AG04450 (cell line): ENCODE results near the gene PCDHB13. TPM values are rescaled to one million over a fixed set of nuclear protein-coding genes. Genes with fewer than 3 reads are reported as not detected.
"Not testable (repeated sequence)": the region's sequence is repeated elsewhere in the genome, so short reads cannot be mapped to it uniquely, and the experiment has no call there.

Experiments
- CTCF ChIA-PET: fragments of 300-600, 350-600 bp; formaldehyde crosslinking; extraction: SDS; loops from one replicate; lab custom pipeline; 2022; ENCODE audit warnings: antibody characterized with exemption, inconsistent platforms; lab: Charles Lee
- POLR2A ChIA-PET: fragments of 350-600 bp; formaldehyde crosslinking; extraction: SDS; loops from one replicate; lab custom pipeline; 2021; ENCODE audit warnings: antibody characterized with exemption, inconsistent platforms; lab: Yijun Ruan, JAX
- DNase-seq: peaks from one replicate; pipeline ENCODE4 v3.0.0-alpha.2; 2011; ENCODE audit warnings: low read depth, low spot score
- H3K27ac ChIP-seq: one replicate; pipeline ENCODE4 v1.5.1; 2012; ENCODE audit warnings: low read depth, low read length, control low read depth
- H3K27me3 ChIP-seq: one replicate; pipeline ENCODE4 v1.6.0; 2012; ENCODE audit warnings: low read length; ENCODE audit not compliant: control insufficient read depth, insufficient read depth
- H3K4me3 ChIP-seq: 2 replicates; pipeline ENCODE4 v1.5.1; 2011; ENCODE audit warnings: mild to moderate bottlenecking, low read depth, low read length, control low read depth
- H3K9me3 ChIP-seq: 2 replicates; pipeline ENCODE4 v1.5.1; 2012; ENCODE audit warnings: low read length; ENCODE audit not compliant: control insufficient read depth, insufficient read depth
- polyA plus RNA-seq: library from polyadenylated mRNA; depleted of rRNA; stranded (reverse); fragments of >200 nt; gene quantifications from 2 replicates; pipeline ENCODE4 v1.2.3, GENCODE V29; 2011
- TF ChIP-seq, protein P1 (sequence below): IDR thresholded peaks from 2 replicates; pipeline ENCODE4 v1.5.1; 2011; ENCODE audit warnings: low read depth, low read length, control low read depth, inconsistent platforms

The PCDHB13 gene
- polyA plus RNA-seq, 1 experiment: 0.73 TPM

DNA sequence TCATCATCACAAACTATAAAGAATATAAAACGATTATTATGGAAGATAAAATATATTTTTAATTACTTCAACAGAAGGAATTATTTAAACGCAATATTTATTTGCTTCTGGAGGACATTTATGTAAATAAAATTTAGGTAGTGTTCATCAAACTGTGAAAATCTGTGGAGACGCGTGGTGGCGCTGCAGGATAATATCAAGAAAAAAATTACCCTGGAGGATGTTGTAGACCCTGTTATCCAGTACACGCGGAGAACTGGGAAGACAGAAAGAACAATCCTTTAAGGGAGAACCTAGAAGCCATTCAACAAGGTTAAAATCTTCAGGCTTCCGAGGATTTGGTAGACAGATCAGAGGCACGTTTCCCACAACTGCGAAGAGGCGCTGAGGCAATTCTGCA, 5.2 kb upstream of the PCDHB13 start, which contains the start of gene PCDHB12:
Gene PCDHB12 (plus strand): TSS at position 242 of the 400 bp plus-strand sequence. CDS start 189 bp downstream, outside the sequence.
- no peak for DNase-seq
- POLR2A ChIA-PET: no interaction called here
- CTCF ChIA-PET: interaction anchor here (0.7 to 2.1 kb wide), 4 partner anchors 16 to 359 kb away, joined by 3 to 10 read pairs (median 4); partner anchors contain the start of gene PCDHB10

DNA sequence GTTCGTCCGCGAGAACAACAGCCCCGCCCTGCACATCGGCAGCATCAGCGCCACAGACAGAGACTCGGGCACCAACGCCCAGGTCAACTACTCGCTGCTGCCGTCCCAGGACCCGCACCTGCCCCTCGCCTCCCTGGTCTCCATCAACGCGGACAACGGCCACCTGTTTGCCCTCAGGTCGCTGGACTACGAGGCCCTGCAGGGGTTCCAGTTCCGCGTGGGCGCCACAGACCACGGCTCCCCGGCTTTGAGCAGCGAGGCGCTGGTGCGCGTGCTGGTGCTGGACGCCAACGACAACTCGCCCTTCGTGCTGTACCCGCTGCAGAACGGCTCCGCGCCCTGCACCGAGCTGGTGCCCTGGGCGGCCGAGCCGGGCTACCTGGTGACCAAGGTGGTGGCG, 3.4 kb upstream of the PCDHB13 start:
- CTCF ChIA-PET, POLR2A ChIA-PET: not testable (repeated sequence)
- peaks cover 17% of the 10 kb centered on the region for H3K9me3 ChIP-seq

More for the DNA sequence above, 5.2 kb upstream of the PCDHB13 start, which contains the start of gene PCDHB12:
- Histone ChIP-seq H3K27me3 (no peaks in the 10 kb centered on the region), H3K9me3 (peaks cover 18% of the 10 kb centered on the region), H3K4me3 (no peak within 1 kb of the TSS), H3K27ac (no peak within 1 kb of the TSS)
- TF ChIP-seq, protein P1, sequence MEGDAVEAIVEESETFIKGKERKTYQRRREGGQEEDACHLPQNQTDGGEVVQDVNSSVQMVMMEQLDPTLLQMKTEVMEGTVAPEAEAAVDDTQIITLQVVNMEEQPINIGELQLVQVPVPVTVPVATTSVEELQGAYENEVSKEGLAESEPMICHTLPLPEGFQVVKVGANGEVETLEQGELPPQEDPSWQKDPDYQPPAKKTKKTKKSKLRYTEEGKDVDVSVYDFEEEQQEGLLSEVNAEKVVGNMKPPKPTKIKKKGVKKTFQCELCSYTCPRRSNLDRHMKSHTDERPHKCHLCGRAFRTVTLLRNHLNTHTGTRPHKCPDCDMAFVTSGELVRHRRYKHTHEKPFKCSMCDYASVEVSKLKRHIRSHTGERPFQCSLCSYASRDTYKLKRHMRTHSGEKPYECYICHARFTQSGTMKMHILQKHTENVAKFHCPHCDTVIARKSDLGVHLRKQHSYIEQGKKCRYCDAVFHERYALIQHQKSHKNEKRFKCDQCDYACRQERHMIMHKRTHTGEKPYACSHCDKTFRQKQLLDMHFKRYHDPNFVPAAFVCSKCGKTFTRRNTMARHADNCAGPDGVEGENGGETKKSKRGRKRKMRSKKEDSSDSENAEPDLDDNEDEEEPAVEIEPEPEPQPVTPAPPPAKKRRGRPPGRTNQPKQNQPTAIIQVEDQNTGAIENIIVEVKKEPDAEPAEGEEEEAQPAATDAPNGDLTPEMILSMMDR: no peak

DNA sequence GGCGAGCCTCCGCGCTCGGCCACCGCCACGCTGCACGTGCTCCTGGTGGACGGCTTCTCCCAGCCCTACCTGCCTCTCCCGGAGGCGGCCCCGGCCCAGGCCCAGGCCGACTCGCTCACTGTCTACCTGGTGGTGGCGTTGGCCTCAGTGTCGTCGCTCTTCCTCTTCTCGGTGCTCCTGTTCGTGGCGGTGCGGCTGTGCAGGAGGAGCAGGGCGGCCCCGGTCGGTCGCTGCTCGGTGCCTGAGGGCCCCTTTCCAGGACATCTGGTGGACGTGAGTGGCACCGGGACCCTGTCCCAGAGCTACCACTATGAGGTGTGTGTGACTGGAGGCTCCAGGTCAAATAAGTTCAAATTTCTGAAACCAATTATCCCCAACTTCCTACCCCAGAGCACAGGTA, 2.9 kb upstream of the PCDHB13 start:
- H3K27me3 ChIP-seq, POLR2A ChIA-PET, H3K27ac ChIP-seq, H3K4me3 ChIP-seq, DNase-seq, CTCF ChIA-PET: not testable (repeated sequence)
- H3K9me3 ChIP-seq: peaks cover 21% of the 10 kb centered on the region

More for the DNA sequence above, 3.4 kb upstream of the PCDHB13 start:
- H3K27ac ChIP-seq, H3K4me3 ChIP-seq, H3K27me3 ChIP-seq, DNase-seq: not testable (repeated sequence)

DNA sequence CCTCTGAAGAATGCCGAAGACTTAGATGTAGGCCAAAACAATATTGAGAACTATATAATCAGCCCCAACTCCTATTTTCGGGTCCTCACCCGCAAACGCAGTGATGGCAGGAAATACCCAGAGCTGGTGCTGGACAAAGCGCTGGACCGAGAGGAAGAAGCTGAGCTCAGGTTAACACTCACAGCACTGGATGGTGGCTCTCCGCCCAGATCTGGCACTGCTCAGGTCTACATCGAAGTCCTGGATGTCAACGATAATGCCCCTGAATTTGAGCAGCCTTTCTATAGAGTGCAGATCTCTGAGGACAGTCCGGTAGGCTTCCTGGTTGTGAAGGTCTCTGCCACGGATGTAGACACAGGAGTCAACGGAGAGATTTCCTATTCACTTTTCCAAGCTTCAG, 864 bp downstream of the PCDHB13 start:
- H3K27me3 ChIP-seq, DNase-seq, CTCF ChIA-PET, H3K4me3 ChIP-seq, H3K27ac ChIP-seq, POLR2A ChIA-PET: not testable (repeated sequence)
- H3K9me3 ChIP-seq: peaks cover 26% of the 10 kb centered on the region

DNA sequence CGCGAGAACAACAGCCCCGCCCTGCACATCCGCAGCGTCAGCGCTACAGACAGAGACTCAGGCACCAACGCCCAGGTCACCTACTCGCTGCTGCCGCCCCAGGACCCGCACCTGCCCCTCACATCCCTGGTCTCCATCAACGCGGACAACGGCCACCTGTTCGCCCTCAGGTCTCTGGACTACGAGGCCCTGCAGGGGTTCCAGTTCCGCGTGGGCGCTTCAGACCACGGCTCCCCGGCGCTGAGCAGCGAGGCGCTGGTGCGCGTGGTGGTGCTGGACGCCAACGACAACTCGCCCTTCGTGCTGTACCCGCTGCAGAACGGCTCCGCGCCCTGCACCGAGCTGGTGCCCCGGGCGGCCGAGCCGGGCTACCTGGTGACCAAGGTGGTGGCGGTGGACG, 1.8 kb downstream of the PCDHB13 start:
- CTCF ChIA-PET: not testable (repeated sequence)

DNA sequence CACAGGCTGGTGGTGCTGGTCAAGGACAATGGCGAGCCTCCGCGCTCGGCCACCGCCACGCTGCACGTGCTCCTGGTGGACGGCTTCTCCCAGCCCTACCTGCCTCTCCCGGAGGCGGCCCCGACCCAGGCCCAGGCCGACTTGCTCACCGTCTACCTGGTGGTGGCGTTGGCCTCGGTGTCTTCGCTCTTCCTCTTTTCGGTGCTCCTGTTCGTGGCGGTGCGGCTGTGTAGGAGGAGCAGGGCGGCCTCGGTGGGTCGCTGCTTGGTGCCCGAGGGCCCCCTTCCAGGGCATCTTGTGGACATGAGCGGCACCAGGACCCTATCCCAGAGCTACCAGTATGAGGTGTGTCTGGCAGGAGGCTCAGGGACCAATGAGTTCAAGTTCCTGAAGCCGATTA, 2.3 kb downstream of the PCDHB13 start:
- POLR2A ChIA-PET, H3K27me3 ChIP-seq, DNase-seq, CTCF ChIA-PET, H3K4me3 ChIP-seq, H3K27ac ChIP-seq: not testable (repeated sequence)
- peaks cover 16% of the 10 kb centered on the region for H3K9me3 ChIP-seq

More for the DNA sequence above, 1.8 kb downstream of the PCDHB13 start:
- POLR2A ChIA-PET, H3K27ac ChIP-seq, DNase-seq, H3K4me3 ChIP-seq, H3K27me3 ChIP-seq: not testable (repeated sequence)
- peaks cover 20% of the 10 kb centered on the region for H3K9me3 ChIP-seq

DNA sequence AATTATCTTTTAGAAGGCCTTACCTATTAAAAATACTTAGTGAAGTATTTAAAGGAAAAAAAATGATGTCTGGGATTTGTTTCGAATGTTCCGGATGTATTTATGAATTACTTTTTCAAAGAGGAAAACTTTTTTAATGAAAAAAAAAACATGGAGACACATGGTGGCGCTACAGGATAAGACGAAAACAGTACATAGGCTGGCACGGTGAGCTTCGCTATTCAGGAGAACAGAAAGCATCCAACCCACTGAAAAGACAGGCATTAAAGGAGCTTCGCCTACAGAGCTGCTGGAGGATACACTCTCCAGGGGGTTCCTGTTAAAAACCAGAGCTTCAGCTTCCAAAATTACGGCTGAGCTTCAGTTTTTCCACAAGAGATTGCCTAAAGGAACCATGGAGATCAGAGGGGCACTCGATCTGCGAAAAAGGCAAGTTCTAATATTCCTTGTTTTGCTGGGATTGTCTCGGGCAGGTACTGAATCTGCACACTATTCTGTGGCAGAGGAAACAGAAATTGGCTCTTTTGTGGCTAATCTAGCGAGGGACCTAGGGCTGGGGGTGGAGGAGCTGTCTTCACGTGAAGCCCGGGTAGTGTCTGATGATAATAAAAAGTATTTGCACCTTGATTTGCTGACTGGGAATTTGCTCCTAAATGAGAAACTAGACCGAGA, 9.5 kb downstream of the PCDHB13 start, which contains the start of gene PCDHB14:
Gene PCDHB14 (plus strand): TSS at position 232 of the 672 bp plus-strand sequence. CDS start 163 bp downstream, at position 395.
- CTCF ChIA-PET: interaction anchor here (0.9 to 2.7 kb wide), 12 partner anchors 11 to 344 kb away, joined by 3 to 66 read pairs (median 5); partner anchors contain the start of genes PCDHB10, PCDHGB3 and TAF7
- Histone ChIP-seq H3K27me3 (no peaks in the 10 kb centered on the region), H3K4me3 (peak within 1 kb of the TSS; percentile 33), H3K9me3 (peaks cover 21% of the 10 kb centered on the region), H3K27ac (no peak within 1 kb of the TSS)
- no peak for DNase-seq
- TF ChIP-seq, protein P1: no peak
- POLR2A ChIA-PET: no interaction called here

- H3K4me3 ChIP-seq, POLR2A ChIA-PET, H3K27ac ChIP-seq, DNase-seq, H3K27me3 ChIP-seq, CTCF ChIA-PET: not testable (repeated sequence)
- H3K9me3 ChIP-seq: peaks cover 16% of the 10 kb centered on the region
Observed at GRCh38 chr5:141224844-141225243, 11.1 kb downstream of the PCDHB13 start.

DNA sequence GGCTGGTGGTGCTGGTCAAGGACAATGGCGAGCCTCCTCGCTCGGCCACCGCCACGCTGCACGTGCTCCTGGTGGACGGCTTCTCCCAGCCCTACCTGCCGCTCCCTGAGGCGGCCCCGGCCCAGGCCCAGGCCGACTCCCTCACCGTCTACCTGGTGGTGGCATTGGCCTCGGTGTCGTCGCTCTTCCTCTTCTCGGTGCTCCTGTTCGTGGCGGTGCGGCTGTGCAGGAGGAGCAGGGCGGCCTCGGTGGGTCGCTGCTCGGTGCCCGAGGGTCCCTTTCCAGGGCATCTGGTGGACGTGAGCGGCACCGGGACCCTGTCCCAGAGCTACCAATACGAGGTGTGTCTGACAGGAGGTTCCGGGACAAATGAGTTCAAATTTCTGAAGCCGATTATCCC, 11.7 kb downstream of the PCDHB13 start:
- CTCF ChIA-PET, H3K27me3 ChIP-seq, DNase-seq, H3K27ac ChIP-seq, POLR2A ChIA-PET, H3K4me3 ChIP-seq: not testable (repeated sequence)
- peaks cover 16% of the 10 kb centered on the region for H3K9me3 ChIP-seq
